Activated T-helper 9 cell treated with anti-CD3 and anti-CD28 coated beads, Interleukin-2, amount 50 U/mL, for 16 hours (primary cell): ENCODE results near the gene SCGB2A2.

Experiments used
- DNase-seq: peaks from one replicate; pipeline ENCODE4 v3.0.0-alpha.2; 2020; ENCODE audit warnings: low read depth

SCGB2A2 gene

GRCh38 chr11:62269654-62270278 lies at the start of gene SCGB2A2:
TSS of gene SCGB2A2 (plus strand) at chr11:62270158. CDS start at chr11:62270217, 59 bp downstream.
- no peak for DNase-seq

GRCh38 chr11:62221498-62221897 lies 48.5 kb upstream of the SCGB2A2 start:
- no peak for DNase-seq

GRCh38 chr11:62223095-62223494 lies 46.9 kb upstream of the SCGB2A2 start:
- no peak for DNase-seq

GRCh38 chr11:62233730-62234129 lies 36.2 kb upstream of the SCGB2A2 start:
- DNase-seq: no peak

- no peak for DNase-seq
Measured at GRCh38 chr11:62236187-62236586, 33.8 kb upstream of the SCGB2A2 start.

- DNase-seq: no peak
Measured at GRCh38 chr11:62237499-62237898, 32.5 kb upstream of the SCGB2A2 start.

- no peak for DNase-seq
Measured at GRCh38 chr11:62238151-62238550, 31.8 kb upstream of the SCGB2A2 start.

GRCh38 chr11:62241095-62241494 lies 28.9 kb upstream of the SCGB2A2 start:
- no peak for DNase-seq

GRCh38 chr11:62242021-62242420 lies 27.9 kb upstream of the SCGB2A2 start, which contains the start of gene SCGB1D2:
TSS of gene SCGB1D2 (plus strand) at chr11:62242239. CDS start at chr11:62242308, 69 bp downstream.
- no peak for DNase-seq

GRCh38 chr11:62245271-62245753 lies 24.6 kb upstream of the SCGB2A2 start:
- DNase-seq: no peak

GRCh38 chr11:62251698-62252097 lies 18.3 kb upstream of the SCGB2A2 start:
- DNase-seq: no peak

GRCh38 chr11:62253999-62254542 lies 15.9 kb upstream of the SCGB2A2 start:
- no peak for DNase-seq

- DNase-seq: no peak
Measured at GRCh38 chr11:62256281-62256680, 13.7 kb upstream of the SCGB2A2 start.

GRCh38 chr11:62260261-62260953 lies 9.6 kb upstream of the SCGB2A2 start:
- DNase-seq: no peak

- no peak for DNase-seq
Measured at GRCh38 chr11:62264004-62264403, 6.0 kb upstream of the SCGB2A2 start.

GRCh38 chr11:62266558-62266957 lies 3.4 kb upstream of the SCGB2A2 start:
- DNase-seq: no peak

- no peak for DNase-seq
Measured at GRCh38 chr11:62267050-62267449, 2.9 kb upstream of the SCGB2A2 start.

- DNase-seq: no peak
Measured at GRCh38 chr11:62267576-62267975, 2.4 kb upstream of the SCGB2A2 start.

GRCh38 chr11:62273284-62273683 lies 3.3 kb downstream of the SCGB2A2 start:
- no peak for DNase-seq

GRCh38 chr11:62273789-62274275 lies 3.9 kb downstream of the SCGB2A2 start:
- no peak for DNase-seq

- no peak for DNase-seq
Measured at GRCh38 chr11:62280452-62280851, 10.5 kb downstream of the SCGB2A2 start.

- DNase-seq: no peak
Measured at GRCh38 chr11:62295504-62295903, 25.5 kb downstream of the SCGB2A2 start.

- no peak for DNase-seq
Measured at GRCh38 chr11:62298975-62299374, 29.0 kb downstream of the SCGB2A2 start, which contains the start of gene SCGB1D4. TSS of gene SCGB1D4 (minus strand) at chr11:62299075. CDS start at chr11:62299010, 65 bp downstream.
